HUDEP-2 (cell line): ENCODE data around the gene RALGPS2.
A peak's percentile ranks its signal among the peaks of the same experiment; 100 is the strongest.

Source experiments
- DNase-seq, 76 experiments: peaks; one replicate each; lab custom pipeline; 2025; ENCODE audit not compliant: unreplicated experiment in 76 of 76; lab: John Stamatoyannopoulos, UW

Gene RALGPS2, protein sequence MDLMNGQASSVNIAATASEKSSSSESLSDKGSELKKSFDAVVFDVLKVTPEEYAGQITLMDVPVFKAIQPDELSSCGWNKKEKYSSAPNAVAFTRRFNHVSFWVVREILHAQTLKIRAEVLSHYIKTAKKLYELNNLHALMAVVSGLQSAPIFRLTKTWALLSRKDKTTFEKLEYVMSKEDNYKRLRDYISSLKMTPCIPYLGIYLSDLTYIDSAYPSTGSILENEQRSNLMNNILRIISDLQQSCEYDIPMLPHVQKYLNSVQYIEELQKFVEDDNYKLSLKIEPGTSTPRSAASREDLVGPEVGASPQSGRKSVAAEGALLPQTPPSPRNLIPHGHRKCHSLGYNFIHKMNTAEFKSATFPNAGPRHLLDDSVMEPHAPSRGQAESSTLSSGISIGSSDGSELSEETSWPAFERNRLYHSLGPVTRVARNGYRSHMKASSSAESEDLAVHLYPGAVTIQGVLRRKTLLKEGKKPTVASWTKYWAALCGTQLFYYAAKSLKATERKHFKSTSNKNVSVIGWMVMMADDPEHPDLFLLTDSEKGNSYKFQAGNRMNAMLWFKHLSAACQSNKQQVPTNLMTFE

DNA sequence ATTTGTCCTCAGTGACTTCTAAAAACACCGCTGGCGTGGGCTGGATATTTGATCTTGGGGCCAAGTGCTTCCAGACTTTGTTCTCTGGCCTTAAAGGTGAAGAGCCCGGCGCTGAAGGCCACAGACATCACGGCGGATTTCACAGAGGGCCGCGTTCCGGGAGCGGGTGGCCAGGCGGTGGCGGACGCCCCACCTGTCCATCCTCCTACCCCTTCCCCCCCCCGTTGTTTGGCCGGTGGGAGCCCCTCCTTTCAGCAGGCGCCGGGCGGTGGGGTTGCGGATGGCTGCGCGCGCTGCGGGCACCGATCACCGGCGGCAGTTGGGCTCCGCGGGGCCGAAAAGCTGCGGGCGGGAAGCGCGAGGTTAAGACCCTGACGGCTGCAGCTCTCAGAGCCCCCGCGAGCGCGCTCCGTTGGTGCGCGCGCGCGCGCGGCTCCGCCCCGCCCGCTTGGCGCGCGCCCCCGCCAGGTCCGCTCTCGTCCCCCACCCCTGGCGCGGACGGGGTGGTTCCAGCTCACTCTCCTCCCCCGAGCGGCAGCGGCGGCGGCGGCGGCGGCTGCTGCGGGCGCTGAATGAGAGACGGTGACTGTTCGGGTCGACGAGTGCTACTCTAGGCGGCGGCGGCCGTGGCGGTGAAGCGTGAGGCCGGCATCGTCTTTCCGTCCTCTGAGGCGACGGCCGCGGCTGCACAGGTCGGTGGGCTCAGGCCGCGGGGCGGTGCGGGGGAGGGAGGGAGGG, at the start of gene RALGPS2:
TSS of gene RALGPS2 (plus strand) at position 517 of the 738 bp plus-strand sequence. CDS start 51,521 bp downstream, outside the sequence.
- DNase-seq, result peak in 62 of 76 experiments; percentile 2 to 73 (median 44)

DNA sequence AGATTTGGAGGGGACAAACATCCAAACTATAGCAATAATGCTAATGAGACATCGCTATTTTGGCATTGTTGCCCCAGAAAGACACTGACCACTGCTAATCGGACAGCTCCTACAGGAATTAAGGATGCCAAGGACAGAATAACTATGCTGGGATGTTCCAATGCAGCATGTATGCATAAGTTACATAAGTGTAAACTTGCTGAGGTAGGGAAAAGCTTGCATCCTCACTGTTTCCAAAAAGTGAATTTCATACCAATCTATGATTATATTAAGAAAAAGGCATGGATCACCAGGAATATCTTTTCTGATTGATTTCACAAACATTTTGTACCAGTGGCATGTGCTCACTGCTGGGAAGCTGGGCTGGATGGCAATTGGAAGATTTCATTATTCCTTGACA, 45.8 kb upstream of the RALGPS2 start:
- DNase-seq, result no peak

DNA sequence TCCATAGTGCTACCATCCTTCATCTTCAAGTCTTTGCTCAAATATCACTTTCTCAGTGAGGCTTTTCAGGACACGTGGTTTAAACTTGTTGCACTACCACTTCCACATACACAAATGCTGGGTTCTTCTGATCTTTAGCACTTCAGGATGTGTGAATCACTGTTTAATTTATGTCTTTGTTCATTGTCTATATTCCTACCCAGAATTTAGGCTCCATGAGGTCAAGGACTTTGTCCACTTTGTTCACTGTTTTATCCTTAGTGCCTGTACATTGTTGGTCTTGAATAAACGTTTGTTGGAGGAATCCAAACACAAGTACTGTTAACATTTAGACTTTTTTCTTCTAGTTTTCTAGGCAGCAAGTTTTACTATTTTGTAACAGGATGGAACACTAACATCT, 42.6 kb upstream of the RALGPS2 start:
- DNase-seq, result no peak

DNA sequence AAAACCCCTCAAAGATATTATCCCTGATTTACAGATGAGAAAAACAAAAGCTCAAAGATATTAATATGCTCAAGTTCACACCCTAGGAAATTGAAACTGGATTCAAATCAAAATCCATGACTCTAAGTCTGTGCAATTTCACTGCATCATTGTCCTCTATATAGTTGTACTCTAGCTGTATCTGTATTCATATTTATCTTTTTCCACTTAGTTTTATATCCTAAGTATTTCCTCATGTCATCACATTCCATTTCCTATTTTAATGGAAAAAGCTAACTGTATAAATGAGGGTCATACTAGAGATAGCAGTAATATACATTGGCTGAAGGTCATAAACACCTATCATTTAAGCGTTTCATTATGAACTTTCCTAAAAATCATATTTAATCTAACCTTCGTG, 42.2 kb upstream of the RALGPS2 start:
- no peak for DNase-seq

DNA sequence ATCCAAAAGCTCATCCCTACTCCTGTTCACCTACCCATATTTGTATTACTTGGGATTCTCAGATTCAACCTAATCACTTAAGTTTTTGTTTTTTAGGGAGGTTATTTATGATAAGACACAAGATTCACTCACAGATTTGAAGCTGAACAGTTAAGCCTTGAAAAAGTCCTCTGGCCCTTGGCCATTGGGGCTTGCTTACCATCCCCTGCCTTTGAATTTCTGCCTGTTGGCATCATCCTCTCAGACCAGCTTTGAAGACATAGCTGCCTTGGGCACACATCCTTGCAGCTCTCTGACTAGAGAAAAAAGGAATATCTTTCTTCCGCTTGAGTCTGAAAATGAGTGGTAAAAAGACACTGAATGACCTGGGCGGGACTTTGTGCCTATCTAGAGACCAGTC, 41.8 kb upstream of the RALGPS2 start:
- DNase-seq, result no peak

DNA sequence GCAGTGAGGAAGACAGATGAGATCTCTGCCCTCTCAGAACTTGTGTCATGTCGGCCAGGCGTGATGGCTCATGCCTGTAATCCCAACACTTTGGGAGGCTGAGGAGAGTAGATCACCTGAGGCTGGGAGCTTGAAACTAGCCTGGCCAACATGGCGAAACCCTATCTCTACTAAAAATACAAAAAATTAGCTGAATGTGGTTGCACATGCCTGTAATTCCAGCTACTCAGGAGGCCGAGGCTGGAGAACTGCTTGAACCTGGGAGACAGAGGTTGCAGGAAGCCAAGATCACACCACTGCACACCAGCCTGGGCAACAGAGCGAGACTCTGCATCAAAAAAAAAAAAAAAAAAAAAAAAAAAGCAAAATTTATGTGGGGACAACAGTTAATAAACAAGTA, 40.9 kb upstream of the RALGPS2 start:
- DNase-seq, result no peak

DNA sequence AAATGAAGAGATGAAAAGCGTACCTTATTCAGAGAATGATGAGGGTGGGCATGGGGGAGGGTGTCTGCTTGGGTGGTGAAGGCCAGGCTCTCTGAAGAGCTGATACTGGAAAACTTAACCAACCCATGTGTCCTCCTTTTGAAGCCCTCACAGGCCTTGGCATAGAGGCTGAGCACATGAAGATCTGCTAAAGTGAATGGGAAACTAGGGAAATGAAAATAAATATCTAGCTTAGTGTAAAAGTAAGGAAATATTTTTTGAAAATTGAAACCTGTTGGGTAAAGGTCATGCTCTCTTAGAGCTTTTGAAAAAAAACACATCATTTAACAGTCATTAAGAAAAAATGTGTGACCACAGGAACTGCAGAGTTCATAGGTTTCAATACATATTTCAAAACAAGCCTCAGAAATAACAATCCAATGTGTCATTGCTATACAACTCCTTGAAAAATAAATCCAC, 40.5 kb upstream of the RALGPS2 start:
- DNase-seq, result no peak

DNA sequence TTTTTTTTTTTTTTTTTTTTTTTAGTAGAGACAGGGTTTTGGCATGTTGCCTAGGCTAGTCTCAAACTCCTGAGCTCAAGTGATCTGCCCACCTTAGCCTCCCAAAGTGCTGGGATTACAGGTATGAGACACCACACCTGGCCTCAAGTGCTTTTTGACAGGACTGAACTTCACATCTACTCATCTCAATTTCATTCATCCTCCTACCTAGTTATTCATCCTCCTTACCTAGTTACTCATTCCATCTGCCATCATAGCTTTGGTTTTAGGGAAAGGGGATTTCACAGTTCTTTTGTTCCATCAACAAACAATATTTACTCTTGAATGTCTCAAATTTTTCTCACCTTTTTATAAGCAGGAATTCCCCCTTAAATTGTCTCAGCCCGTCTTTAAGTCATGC, 38.6 kb upstream of the RALGPS2 start:
- DNase-seq, result no peak

DNA sequence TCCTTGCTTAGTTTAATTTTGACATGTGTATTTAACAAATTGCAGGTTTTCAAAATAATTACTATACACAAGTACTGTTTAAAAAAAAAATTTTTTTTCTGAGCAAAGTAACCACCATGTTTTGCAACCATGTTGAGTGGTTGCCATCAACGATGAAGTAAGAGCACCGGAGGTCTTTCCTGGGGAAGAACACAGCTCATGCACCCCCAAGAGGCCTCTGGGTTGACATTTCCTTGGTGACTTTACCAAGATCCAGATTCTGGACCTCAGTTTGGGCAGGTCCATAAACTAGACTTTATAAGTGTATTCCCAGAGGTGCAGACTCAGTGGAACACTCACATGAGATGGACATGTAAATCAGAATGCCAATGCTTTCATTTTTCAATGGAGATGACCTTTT, 36.8 kb upstream of the RALGPS2 start:
- no peak for DNase-seq

DNA sequence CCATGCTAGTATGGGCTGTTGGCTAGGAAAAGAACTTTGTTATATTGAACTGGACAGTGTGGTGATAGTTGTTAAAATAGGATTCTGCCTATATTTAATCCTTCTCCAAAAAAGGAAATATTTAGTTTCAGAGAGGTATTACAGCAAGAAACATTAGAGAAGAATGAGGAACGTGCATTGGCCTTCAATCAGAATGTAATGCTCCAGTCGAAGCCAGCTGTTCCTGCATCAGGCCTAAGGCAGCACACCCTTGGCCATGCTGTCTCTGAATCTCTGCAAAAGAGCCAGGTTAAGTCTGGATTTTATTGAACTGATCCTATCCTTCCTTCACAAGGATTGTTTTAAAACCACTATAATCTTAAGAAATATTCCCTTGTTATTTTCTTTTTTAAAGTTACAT, 35.3 kb upstream of the RALGPS2 start:
- DNase-seq, result no peak

DNA sequence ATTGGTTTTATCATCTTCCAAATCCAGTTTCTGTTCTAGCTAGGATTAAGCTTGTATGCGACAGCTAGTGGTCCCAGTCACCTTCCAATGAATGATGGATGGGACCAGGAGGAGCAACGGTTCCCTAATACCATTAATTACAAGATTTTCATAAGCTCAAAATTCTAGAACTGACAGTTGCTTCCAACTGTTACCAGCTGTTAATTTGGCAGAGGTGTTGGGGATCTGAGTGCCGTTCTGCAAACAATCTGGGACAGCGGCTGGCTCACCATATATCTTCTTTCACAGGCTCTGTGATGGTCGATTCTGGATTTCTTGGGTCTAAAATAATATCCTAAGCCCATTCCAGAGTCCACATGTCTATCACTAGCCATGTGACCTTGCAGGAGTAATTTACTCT, 34.5 kb upstream of the RALGPS2 start:
- DNase-seq, result no peak

DNA sequence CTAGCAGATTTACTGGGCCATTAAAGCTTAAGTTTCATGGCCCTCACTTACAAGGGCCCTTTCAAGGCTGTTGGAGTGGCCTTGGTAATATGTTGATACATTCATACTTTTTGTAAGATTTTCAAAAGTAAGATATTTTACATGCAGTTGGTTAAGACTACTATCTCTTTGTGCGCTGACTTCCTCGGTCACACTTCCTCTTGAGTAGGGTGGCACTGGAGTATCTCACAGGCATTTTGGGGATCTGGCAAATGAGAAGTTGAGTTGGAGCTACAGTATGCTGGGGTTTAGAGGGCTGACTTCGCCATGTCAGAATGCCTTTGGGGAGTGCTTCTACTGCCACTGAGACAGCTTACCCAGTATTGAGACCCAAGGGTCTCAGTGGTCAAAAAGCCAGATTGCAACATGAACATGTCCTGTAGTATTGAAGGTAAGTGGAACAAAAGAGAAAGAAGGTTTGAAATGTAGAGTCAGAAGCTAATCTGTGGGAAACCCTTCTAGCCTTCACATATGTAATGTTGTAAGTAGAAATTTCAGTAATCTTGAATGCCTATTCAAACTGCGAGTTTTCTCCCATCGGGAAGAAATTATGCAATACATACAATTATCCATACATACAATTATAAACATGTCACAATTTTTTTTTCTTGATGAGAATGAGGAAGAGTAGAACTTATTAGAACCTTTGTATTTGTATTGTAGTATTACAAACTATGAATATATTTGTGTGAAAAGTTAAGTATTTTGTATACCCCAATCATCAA, 32.3 kb upstream of the RALGPS2 start:
- no peak for DNase-seq

DNA sequence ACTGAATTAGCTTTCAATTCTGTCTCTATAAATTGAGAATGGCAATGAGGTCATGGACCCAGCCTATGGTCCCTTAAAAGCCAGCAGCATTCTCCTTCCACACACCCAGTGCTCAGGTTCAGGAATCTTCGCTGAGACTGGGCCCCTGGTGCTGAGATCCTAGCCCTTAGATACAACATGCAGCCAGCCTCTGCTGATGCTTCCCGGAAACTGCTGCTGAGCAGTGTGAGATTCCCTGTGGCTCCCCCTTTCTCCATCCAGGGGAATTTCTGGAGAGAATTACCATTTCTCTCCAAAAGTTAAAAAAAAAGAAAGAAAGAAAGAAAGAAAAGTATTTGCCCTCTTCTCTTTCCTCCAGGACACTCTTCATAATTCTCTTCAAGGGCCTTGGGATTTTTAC, 31.7 kb upstream of the RALGPS2 start:
- DNase-seq, result no peak

DNA sequence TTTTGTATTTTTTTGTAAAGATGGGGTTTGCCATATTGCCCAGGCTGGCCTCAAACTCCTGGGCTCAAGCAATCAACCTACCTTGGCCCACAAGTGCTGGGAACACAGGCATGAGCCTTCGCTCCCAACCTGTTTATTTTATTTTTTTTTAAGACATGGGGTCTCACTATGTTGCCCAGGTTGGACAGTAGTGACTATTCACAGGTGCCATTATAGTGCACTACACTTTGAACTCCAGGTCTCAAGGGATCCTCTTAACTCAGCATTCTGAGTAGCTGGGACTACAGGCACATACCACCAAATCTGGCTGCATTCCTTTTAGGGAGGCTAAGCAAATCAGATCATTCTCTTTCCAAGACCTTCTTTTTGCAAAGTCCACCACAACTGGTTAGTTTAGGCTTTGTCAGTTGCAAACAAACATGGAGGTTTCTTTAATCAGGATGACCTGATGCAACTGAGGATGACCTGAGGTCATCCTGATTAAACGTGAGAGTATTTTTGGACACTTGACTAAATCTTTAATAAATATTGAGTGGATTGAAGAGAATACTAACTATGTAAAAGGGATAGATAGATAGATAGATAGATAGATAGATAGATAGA, 30.0 kb upstream of the RALGPS2 start:
- DNase-seq, result peak in 1 of 76 experiments; percentile 7

DNA sequence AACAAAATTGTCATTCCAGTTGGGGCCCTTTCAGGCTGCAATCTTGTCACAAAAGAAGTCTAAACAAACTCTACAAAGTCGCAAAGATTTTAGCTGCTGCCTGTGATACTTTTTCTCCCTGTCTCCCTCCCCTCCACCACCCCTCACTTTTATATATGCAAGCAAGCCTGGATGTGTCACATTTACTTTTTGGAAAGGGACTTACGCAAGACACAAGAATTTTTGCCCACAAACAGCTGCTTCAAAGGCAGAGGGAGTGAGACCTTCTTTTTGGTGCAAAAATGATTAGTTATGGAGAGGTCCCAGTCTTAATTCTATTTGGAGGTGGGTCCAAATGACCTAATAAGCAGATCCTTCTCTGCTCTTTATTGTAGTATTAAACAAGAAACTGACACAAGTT, 22.9 kb upstream of the RALGPS2 start:
- no peak for DNase-seq

DNA sequence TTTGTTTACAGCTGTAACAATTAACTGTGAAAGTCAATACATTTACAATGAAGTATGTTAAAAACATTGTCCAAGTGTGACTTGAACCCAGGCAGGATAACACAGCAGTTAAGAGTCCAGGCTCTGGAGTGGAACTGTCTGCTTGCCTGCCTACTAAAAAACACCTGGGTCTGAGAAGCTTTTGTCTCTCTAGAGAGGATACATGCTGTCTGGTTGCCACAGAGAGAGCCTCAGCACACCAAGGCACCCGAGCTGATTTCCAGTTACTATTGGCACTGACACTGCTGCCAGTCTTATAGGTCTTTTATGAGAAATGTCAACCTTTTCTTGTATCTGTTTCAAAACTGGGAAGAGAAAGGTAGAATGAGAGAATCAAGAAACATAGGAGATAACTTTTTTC, 20.2 kb upstream of the RALGPS2 start:
- no peak for DNase-seq

DNA sequence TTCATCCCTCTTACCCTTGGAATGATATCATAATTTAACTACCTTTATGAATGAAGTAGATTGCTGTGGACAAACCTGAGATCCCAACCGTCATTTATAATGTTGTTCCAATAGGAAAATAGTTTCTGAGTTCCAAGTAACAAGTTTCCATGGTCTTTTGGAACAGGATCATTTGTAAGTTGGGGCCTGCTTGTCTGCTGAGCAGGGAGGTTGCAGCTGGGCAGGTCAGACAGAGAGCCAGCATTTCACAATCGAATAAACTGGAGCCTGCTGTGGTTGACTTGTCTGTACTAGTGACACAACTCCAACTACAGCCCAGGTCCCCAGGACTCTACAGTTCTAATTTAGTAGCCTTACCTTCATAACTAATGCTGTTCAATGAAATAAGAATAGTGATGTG, 18.6 kb upstream of the RALGPS2 start:
- DNase-seq, result no peak

DNA sequence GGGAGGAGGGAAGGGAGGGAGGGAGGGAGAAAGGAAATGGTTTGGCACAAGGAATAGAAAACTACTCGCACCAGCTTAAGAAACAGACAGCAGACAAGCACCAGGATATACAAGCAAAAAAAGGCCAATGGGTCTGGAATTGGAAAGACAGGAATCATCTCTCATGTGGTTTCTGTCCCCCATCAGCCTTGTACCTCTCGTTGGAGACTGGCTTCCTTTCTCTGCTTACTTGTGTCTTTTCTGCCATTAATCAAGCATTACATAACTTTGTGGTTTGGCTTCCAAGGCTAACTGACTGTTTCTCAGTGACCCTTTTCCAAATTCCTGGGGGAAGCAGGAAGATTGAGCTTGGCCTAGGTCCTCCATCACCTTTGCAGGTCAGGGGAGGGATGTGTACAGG, 11.8 kb upstream of the RALGPS2 start:
- no peak for DNase-seq

DNA sequence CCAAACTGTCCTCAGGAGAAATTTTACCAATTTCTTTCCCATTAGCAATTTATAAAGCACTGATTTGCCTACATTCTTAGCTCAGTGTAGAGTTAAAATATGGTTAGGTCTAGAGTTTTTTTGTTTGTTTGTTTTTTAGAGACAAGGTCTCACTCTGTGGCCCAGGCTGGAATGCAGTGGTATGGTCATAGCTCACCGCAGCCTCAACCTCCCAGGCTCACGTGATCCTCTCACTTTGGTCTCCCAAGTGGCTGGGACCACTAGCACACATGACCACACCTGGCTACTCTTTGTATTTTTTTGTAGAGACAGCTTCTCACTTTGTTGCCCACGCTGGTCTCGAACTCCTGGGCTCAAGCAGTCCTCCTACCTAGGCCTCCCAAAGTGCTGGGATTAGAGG, 10.6 kb upstream of the RALGPS2 start:
- DNase-seq, result no peak

DNA sequence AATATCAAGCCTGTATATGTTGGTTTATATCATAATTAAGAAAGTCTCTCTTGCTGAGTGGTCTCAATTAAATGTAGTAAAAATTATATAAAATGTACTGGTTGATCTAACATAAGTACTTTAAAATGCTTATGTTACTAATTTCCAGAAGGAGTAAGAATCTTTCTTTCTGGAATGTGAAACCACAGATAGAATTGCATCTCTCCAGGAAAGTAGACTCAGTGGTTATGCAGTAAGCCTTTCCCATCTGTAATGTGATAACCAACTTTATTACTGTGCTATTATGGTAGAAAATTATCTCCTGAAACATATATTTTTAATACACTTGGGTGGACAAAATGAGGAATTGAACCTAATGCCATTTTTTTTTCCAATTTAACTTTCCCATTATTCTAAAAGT, 8.9 kb upstream of the RALGPS2 start:
- DNase-seq, result no peak

DNA sequence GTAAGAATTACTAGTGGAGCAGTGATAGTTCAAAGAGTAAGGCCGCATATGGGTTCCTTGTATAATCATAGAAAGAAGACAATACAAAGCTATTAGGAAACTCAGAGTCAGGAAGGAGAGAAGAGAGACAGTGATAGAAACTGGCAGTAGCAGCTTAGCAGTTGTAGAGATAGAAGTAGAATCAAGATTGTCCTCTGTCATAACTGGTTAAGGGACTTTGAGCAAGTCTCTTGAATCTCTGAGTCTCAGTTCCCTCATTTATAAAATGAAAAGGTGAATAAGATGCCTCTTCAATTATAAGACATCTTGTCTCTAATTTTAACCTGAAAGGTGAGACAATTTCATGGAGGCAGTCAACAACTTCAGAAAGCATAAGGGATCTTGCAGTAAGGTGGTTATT, 6.5 kb upstream of the RALGPS2 start:
- DNase-seq, result no peak
